SKM-1 (cell line): Measurements from ENCODE around the gene LMOD2.
A peak's percentile ranks its signal among the peaks of the same experiment; 100 is the strongest.

ENCODE experiments used
- DNase-seq: peaks from one replicate; lab custom pipeline; 2025; ENCODE audit not compliant: unreplicated experiment; lab: John Stamatoyannopoulos, UW

LMOD2 gene

DNA sequence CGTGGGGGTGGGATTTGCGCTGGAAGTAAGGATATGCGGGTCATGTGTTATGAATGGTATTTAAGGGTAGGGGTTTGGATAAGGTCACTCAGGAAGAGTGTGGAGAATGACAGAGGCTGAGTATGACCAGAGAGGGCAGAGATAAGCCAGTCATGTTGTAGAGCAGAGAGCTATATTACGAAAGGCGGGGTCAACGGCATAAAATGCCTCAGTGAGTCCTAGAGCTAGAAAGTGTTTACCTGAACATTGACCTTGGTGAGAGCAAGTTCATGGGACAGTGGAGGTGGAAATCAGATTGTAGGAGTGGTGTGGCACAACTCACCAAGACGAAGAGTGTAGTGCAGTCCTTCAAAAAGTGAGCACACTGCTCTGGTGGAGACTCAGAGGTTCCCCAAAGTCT is 13.8 kb downstream of the LMOD2 start:
- no peak for DNase-seq

- no peak for DNase-seq
Observed at GRCh38 chr7:123673137-123673732, 17.6 kb downstream of the LMOD2 start.

DNA sequence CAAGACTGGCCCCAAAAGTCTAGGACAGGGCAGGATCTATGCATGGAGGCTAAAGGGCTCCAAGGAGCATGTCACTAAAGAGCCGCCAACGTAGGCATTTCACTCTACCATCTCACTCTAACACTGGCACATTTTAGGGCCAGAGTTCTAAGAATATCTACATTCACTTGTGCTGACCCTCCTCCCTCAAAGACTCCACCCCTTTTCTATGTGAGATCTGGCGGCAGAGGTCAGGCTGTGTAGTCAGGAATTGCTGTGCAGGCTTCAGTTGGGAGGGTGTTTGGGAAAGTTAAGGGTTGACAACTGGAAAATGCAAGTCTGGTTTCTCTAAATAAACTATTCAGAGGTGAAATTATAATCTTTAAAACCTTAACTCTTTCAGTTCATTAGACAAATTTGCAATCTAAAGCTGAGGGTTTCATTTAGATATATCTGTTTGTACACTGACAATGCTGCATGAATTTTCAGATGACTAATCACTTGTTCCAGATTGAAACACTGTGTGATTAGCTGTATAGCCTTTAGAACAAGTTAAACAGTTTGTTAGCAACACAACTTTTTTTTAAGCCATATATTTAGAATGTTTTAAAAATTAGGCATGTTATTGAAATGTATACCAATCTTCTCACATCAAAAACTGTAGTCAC is 18.2 kb downstream of the LMOD2 start:
- no peak for DNase-seq

DNA sequence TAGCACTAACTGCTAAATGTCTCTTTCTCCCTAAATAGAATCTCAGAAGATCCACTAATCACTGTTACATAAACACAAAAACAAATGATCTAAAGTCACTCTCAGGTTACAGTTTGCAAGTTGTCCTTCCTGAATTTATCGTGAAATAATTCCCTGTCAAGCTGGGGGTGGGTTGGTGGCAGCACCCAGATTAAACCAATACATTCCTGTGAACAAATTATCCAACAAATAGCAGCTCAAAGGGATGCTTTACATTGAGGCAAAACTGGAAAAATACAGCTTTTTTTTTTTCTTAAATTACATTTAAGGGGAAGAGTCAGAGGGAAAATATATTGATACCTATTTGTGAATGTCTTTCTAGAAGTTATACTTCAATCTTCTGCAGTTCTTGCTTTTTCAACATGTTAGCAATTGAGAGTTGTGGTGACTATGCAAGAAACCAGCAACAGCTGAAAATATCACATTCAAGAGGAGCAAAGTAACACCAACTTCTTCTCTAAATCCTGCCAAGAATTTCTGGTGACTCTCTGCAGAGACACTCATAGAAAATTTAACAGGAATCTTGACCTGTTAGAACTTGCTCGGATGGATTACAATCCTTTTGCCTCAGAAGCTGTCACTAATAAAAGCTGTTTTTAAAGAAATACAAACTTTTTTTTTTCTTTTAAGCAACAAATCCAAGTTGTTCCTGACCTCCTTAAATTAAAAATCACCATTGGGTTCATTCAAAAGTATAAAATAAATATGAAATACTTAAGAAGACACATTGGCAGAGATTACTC is 18.9 kb downstream of the LMOD2 start:
- DNase-seq, result no peak

GRCh38 chr7:123675181-123675473 is 19.5 kb downstream of the LMOD2 start:
- no peak for DNase-seq

DNA sequence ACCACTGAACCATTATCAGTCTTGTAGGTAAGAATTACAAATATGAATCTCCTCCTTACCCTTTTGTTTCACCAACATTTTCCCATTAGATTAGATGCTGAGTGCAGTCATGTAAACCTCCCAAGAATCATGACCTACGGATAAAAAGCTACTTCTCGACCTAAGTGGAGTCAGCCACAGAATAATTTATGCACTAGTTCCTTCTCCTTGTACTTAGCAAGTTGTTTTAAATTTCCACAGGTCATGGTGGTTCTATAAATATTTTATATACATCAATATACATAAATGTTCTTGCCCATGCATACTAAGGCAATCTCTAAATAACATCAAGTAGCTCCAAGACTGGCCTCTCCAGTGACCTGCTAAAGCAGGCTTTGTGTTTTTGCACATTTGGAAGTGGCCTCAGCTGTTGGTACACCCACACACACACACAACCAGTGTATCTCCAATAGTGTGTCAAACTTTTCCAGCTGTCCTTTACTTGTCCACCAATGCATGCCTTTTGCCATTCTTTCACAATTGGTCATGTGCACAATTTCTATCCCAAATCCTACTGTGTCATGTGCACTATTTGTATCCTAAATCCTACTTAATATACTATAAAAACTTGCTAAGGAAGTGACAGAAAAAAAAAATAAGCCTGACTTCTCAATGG is 21.5 kb downstream of the LMOD2 start:
- no peak for DNase-seq

- no peak for DNase-seq
Observed at GRCh38 chr7:123679614-123680013, 23.9 kb downstream of the LMOD2 start.

DNA sequence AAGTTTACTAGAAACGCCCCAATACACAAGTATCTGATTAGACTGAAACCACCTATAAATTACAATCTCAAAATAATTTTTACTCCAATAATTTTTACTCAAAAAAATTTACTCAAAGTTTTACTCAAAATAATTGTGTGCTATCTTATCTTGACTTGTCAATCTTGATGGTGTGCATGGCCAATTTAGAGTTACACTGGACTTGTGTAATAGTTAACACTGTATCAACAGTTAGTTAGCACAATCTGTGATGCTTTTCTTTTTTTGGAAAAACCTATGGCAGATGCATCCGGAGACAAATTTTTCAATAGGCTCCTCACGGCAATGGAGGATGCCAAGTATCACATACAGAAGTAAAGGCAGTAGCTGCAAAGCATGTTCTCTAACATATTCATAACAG is 24.9 kb downstream of the LMOD2 start:
- DNase-seq, result no peak

- DNase-seq, result no peak
Observed at GRCh38 chr7:123681561-123681960, 25.9 kb downstream of the LMOD2 start.

DNA sequence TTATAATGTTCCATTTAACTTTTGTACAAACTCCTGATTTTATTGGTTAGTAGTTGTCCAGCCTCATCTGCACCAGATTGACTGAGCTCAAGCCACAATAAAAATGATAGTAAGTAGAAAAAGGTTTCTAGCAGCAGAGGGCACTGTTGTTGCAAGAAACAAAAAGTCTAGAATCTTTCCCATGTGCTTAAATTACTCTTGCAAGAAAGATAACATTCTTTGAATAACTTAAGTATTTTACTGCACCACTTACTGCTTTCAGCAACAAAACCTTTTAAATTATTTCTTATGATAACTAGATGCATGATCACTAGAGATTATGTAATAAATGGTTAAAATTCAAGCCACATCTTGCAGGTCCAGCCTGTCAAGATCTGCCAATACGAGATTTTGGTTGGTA is 27.0 kb downstream of the LMOD2 start:
- DNase-seq, result peak; percentile 10

GRCh38 chr7:123687161-123687560 is 31.5 kb downstream of the LMOD2 start:
- no peak for DNase-seq

DNA sequence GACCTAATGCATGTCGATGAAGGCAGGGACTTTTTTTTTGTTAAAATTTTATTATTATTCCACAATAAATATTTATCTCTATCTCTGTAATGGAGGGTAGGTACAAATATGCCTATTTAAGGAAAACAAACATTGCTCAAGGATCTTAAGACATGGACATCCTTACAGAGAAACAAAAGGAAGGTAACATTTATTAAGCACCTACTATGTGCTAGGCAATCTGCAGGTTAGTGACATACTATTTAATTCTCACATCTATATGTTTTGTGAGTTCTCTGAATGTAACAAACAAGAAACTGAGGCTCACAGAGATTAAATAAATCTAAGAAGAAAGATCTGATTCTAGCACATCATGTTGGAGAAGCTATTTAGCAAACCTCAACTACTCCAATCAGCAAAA is 32.1 kb downstream of the LMOD2 start:
- DNase-seq, result no peak

DNA sequence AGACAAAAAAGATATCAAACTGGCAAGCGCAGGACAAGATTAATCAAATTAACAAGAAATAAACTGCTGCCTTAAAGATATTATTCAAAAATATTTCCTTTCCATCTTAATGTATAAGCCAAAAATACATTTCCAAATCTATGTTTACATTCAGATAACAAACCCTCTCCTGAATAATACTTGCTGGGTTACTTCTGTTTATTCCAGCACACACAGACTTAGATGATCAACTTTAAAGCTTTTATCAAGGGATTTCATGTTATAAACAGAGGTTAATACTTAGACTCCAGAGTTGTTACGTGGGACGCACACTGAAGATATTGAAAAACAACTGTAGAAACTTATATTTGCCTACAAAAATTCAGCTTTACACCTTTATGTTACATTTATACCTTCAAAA is 33.6 kb downstream of the LMOD2 start:
- no peak for DNase-seq

GRCh38 chr7:123690550-123690949 is 34.9 kb downstream of the LMOD2 start:
- no peak for DNase-seq

DNA sequence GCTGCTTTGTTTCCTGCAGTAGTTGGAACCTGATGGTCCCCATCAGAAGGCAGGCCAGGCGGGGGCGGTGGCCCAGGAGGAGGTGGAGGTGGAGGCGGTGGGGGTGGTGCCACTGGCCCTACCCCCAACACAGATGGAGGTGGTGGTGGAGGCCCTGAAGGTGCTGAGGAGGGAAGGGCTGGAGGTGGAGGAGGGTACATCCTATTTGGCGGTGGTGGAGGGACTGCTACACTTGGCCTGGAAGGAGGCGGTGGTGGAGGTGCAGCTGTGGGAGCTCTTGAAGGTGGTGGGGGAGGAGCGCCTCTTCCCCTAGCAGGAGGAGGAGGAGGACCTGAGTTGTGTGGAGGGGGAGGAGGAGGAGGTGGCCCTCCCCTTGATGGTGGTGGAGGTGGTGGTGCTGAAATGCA is 36.8 kb downstream of the LMOD2 start:
- DNase-seq, result no peak

GRCh38 chr7:123695944-123696677 is 40.4 kb downstream of the LMOD2 start:
- no peak for DNase-seq

- no peak for DNase-seq
Observed at GRCh38 chr7:123705211-123705901, 49.7 kb downstream of the LMOD2 start.

DNA sequence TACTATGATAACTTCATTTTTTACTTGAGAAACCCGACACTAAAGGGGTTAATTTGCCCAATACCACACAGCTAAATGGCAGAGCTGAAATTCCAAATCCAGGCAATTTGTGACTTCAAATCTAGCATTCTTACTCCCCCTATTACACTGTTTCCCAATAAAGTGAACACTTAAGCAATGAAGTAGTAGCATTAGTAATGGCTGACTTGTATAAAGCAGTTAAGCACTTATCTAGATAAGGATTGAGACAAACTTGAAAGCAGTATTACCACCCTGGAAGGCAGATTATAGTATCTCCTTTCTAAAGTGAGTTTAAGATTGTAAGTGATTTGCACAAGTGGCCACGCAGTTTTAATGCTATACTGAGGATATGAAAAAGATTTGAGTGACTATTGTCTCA is 53.9 kb downstream of the LMOD2 start:
- no peak for DNase-seq

GRCh38 chr7:123710683-123711082 is 55.0 kb downstream of the LMOD2 start:
- no peak for DNase-seq

GRCh38 chr7:123711832-123712293 is 56.2 kb downstream of the LMOD2 start:
- no peak for DNase-seq

- DNase-seq, result no peak
Observed at GRCh38 chr7:123712619-123713018, 57.0 kb downstream of the LMOD2 start.
